Measurements from ENCODE around the gene RAB36. TPM values are rescaled to one million over a fixed set of nuclear protein-coding genes. Genes with fewer than 3 reads are reported as not detected.
A peak's percentile ranks its signal among the peaks of the same experiment; 100 is the strongest.

RAB36 gene
- total and polyA plus RNA-seq, 9 of the 15 experiments (the other 6 are each of a cell fraction or from before 2014, with no cell fraction given), result 0.04 to 0.50 (median 0.08) TPM; not detected in 3

GRCh38 chr22:23100124-23100801 lies 45.0 kb upstream of the RAB36 start (continued):
- peak; percentile 49; the same call in 1 of the 2 replicates for TF ChIP-seq MCM3 (IDR thresholded peaks at IDR 0.05)
- no peak for TF ChIP-seq CLOCK (CRISPR knock-in tag; IDR thresholded peaks at IDR 0.05; ENCODE audit: borderline replicate concordance)
- TF ChIP-seq MTF1 (CRISPR knock-in tag; IDR thresholded peaks at IDR 0.05; ENCODE audit: borderline replicate concordance), result no peak
- no peak for TF ChIP-seq IRF1 (CRISPR knock-in tag; IDR thresholded peaks at IDR 0.05; ENCODE audit: borderline replicate concordance)
- no peak for TF ChIP-seq FOXM1 (IDR thresholded peaks at IDR 0.05; ENCODE audit: low read depth)
- no peak for TF ChIP-seq FOXM1 (CRISPR knock-in tag; IDR thresholded peaks at IDR 0.05; ENCODE audit: low read depth)
- TF ChIP-seq ZNF561 (CRISPR knock-in tag; conservative IDR thresholded peaks at IDR 0.05), result no peak
- TF ChIP-seq POLR2A (conservative IDR thresholded peaks at IDR 0.05), result no peak
- no peak for TF ChIP-seq CTCFL (IDR thresholded peaks at IDR 0.05; ENCODE audit: borderline replicate concordance, insufficient read depth, low read depth, low read length, poor library complexity, severe bottlenecking)
- TF ChIP-seq CBFA2T3 (IDR thresholded peaks at IDR 0.05), result peak; percentile 73
- no peak for TF ChIP-seq CREM (IDR thresholded peaks at IDR 0.05; ENCODE audit: low read depth)
- TF ChIP-seq RFX1 (IDR thresholded peaks at IDR 0.05), result no peak
- no peak for TF ChIP-seq ZNF41 (CRISPR knock-in tag; conservative IDR thresholded peaks at IDR 0.05)
- TF ChIP-seq ZNF639 (CRISPR knock-in tag; conservative IDR thresholded peaks at IDR 0.05 in 1 of 2, IDR thresholded peaks at IDR 0.05 in 1 of 2), result no peak
- peak; percentile 10; the same call in 1 of the 2 replicates for TF ChIP-seq MAFK (IDR thresholded peaks at IDR 0.05; ENCODE audit: low read length)
- TF ChIP-seq RUNX1 (IDR thresholded peaks at IDR 0.05; ENCODE audit: low read depth), result 0 out of 2 replicates have a peak, but pooled peaks have one; percentile 6
- TF ChIP-seq HMG20A (CRISPR knock-in tag; conservative IDR thresholded peaks at IDR 0.05), result no peak
- TF ChIP-seq NCOA2 (IDR thresholded peaks at IDR 0.05; ENCODE audit: partially characterized antibody in 2 of 2), result no peak
- 0 out of 2 replicates have a peak, but pooled peaks have one; percentile 69 for TF ChIP-seq ZNF184 (CRISPR knock-in tag; IDR thresholded peaks at IDR 0.05)
- no peak for TF ChIP-seq ZNF668 (CRISPR knock-in tag; IDR thresholded peaks at IDR 0.05)
- TF ChIP-seq SREBF1 (IDR thresholded peaks at IDR 0.05; ENCODE audit: borderline replicate concordance, low read depth, low read length), result 0 out of 2 replicates have a peak, but pooled peaks have one; percentile 42
- TF ChIP-seq DLX4 (CRISPR knock-in tag; IDR thresholded peaks at IDR 0.05), result no peak

All from K562 (cell line).